Prostate gland (tissue), 2 donors: ENCODE measurements around the gene GSG1L. TPM values are rescaled to one million over a fixed set of nuclear protein-coding genes. Genes with fewer than 3 reads are reported as not detected.

Source experiments
- DNase-seq: peaks from one replicate; pipeline ENCODE4 v3.0.0-alpha.2; 2019; ENCODE audit warnings: low spot score
- H3K27ac ChIP-seq, 2 donors: fragments of 200-600 bp; sonication (generic); 2 replicates each; pipeline ENCODE4 v1.5.1; 2017 to 2019
- H3K27me3 ChIP-seq: fragments of 200-600 bp; sonication (generic); replicated peaks from 2 replicates; pipeline ENCODE4 v1.5.1; 2019; ENCODE audit not compliant: insufficient read depth
- H3K36me3 ChIP-seq, 2 donors: fragments of 200-600 bp; sonication (generic); 1 replicate in 1 of 2; 2 replicates in 1 of 2; pipeline versions ENCODE4 v1.5.1 to v1.8.1; 2017 to 2019
- H3K4me1 ChIP-seq: fragments of 200-600 bp; sonication (generic); replicated peaks from 2 replicates; pipeline ENCODE4 v1.5.1; 2019
- H3K4me3 ChIP-seq, 2 donors: fragments of 200-600 bp; sonication (generic); 2 replicates each; pipeline ENCODE4 v1.5.1; 2017 to 2019
- H3K9me3 ChIP-seq: fragments of 200-600 bp; sonication (generic); 2 replicates; pipeline ENCODE4 v1.5.1; 2017
- CTCF ChIP-seq, 4 experiments: fragments of 200-600 bp in 2 of 4; fragments of 450-650 bp in 2 of 4; sonication (generic) in 2 of 4; IDR thresholded peaks; 1 replicate in 3 of 4; 2 replicates in 1 of 4; pipeline ENCODE4 v1.5.1; 2016 to 2019; ENCODE audit warnings: antibody characterized with exemption in 4 of 4, mild to moderate bottlenecking in 2 of 4, moderate library complexity in 2 of 4
- POLR2A ChIP-seq: fragments of 450-650 bp; IDR thresholded peaks from one replicate; pipeline ENCODE4 v1.6.1; 2016; ENCODE audit warnings: antibody characterized with exemption, mild to moderate bottlenecking
- POLR2AphosphoS5 ChIP-seq: sonication (generic); formaldehyde crosslinking; IDR thresholded peaks from one replicate; pipeline ENCODE4 v1.6.1; 2017; ENCODE audit warnings: antibody characterized with exemption
- WGBS: methylation state at CpG from one replicate; pipeline ENCODE4 v1.1.5; 2018; 5-methylcytosine and 5-hydroxymethylcytosine counted together
- intact Hi-C: fragments of 100-400 bp; cut with DNase I; formaldehyde crosslinking; loops from one replicate; pipeline ENCODE4 v1.14.2; 2022
- total RNA-seq, 2 donors: library from RNA; depleted of rRNA; stranded (reverse); fragments of >200 nt; gene quantifications; one replicate each; pipeline ENCODE4 v1.1.0, GENCODE V29; 2016

Gene GSG1L
- total RNA-seq, 2 donors from 2014 or later: 0.91 TPM; not detected in 1

GRCh38 chr16:27977966-27978365 is 85.5 kb downstream of the GSG1L start:
- 50% methylated on average over 7 of the region's 7 CpGs for WGBS
- Histone ChIP-seq H3K36me3 (no peaks in the 10 kb centered on the region), H3K4me1 (no peaks in the 10 kb centered on the region), H3K27me3 (no peaks in the 10 kb centered on the region), H3K4me3 (no peak overlapping the region), H3K9me3 (no peaks in the 10 kb centered on the region), H3K27ac (no peak overlapping the region)
- TF ChIP-seq CTCF (IDR thresholded peaks at IDR 0.05) (no peak), POLR2A (no peak), POLR2AphosphoS5 (no peak)
- intact Hi-C loops: no loop called here
- no peak for DNase-seq

GRCh38 chr16:27976990-27977389 is 86.5 kb downstream of the GSG1L start:
- no peak overlapping the region for H3K4me3 ChIP-seq
- H3K36me3 ChIP-seq: no peaks in the 10 kb centered on the region
- H3K9me3 ChIP-seq: no peaks in the 10 kb centered on the region
- no peaks in the 10 kb centered on the region for H3K27me3 ChIP-seq
- H3K4me1 ChIP-seq: no peaks in the 10 kb centered on the region
- 89% methylated on average over 9 of the region's 9 CpGs for WGBS
- H3K27ac ChIP-seq: no peak overlapping the region
- no peak for DNase-seq
- TF ChIP-seq POLR2A: no peak
- no peak for TF ChIP-seq CTCF (IDR thresholded peaks at IDR 0.05)
- TF ChIP-seq POLR2AphosphoS5: no peak
- intact Hi-C loops: no loop called here

GRCh38 chr16:27974896-27975540 is 88.5 kb downstream of the GSG1L start:
- no peaks in the 10 kb centered on the region for H3K9me3 ChIP-seq
- no peak overlapping the region for H3K27ac ChIP-seq
- no peaks in the 10 kb centered on the region for H3K27me3 ChIP-seq
- TF ChIP-seq POLR2AphosphoS5: no peak
- no peak for TF ChIP-seq CTCF (IDR thresholded peaks at IDR 0.05)
- no peak for TF ChIP-seq POLR2A
- intact Hi-C loops: loop anchor here (5.0 kb wide), 1 partner anchor 97 kb away; no protein-coding TSS in a partner anchor
- WGBS: 88% methylated on average over 11 of the region's 11 CpGs
- DNase-seq: no peak
- H3K4me1 ChIP-seq: no peaks in the 10 kb centered on the region
- no peak overlapping the region for H3K4me3 ChIP-seq
- H3K36me3 ChIP-seq: no peaks in the 10 kb centered on the region

- no peak for DNase-seq
- TF ChIP-seq POLR2AphosphoS5: no peak
- TF ChIP-seq POLR2A: no peak
- no peak for TF ChIP-seq CTCF (IDR thresholded peaks at IDR 0.05)
- Histone ChIP-seq H3K27me3 (no peaks in the 10 kb centered on the region), H3K27ac (no peak overlapping the region), H3K36me3 (no peaks in the 10 kb centered on the region), H3K9me3 (no peaks in the 10 kb centered on the region), H3K4me3 (no peak overlapping the region), H3K4me1 (no peaks in the 10 kb centered on the region)
- WGBS: 58% methylated on average over 7 of the region's 7 CpGs
- intact Hi-C loops: loop anchor here (5.0 kb wide), 1 partner anchor 99 kb away; no protein-coding TSS in a partner anchor
Measured at GRCh38 chr16:27973678-27974077, 89.8 kb downstream of the GSG1L start.

GRCh38 chr16:27972500-27972899 is 91.0 kb downstream of the GSG1L start:
- WGBS: 0% methylated on average over 4 of the region's 4 CpGs
- no peaks in the 10 kb centered on the region for H3K36me3 ChIP-seq
- H3K27ac ChIP-seq: no peak overlapping the region
- no peak overlapping the region for H3K4me3 ChIP-seq
- no peaks in the 10 kb centered on the region for H3K27me3 ChIP-seq
- TF ChIP-seq POLR2A (no peak), CTCF (IDR thresholded peaks at IDR 0.05) (peak in 1 of 4 experiments; percentile 32)
- no peaks in the 10 kb centered on the region for H3K4me1 ChIP-seq
- H3K9me3 ChIP-seq: no peaks in the 10 kb centered on the region
- DNase-seq: no peak
- intact Hi-C loops: loop anchor here (5.0 kb wide), 1 partner anchor 100 kb away; no protein-coding TSS in a partner anchor
